Fibroblast of lung (primary cell): Measurements from ENCODE around the gene MIER2. TPM values are rescaled to one million over a fixed set of nuclear protein-coding genes. Genes with fewer than 3 reads are reported as not detected.

Experiments
- DNase-seq, 2 donors: peaks; one replicate each; pipeline versions ENCODE4 v3.0.0 to v3.0.0-alpha.2; 2010; ENCODE audit warnings: low read depth in 2 of 2
- H2AFZ ChIP-seq: 2 replicates; pipeline ENCODE4 v1.5.1; 2012; ENCODE audit warnings: low read length, control low read depth, inconsistent platforms
- H3K27ac ChIP-seq: 2 replicates; pipeline ENCODE4 v1.5.1; 2011; ENCODE audit warnings: low read length, control low read depth; ENCODE audit not compliant: insufficient read depth
- H3K27me3 ChIP-seq: 2 replicates; pipeline ENCODE4 v1.5.1; 2011; ENCODE audit warnings: mild to moderate bottlenecking, low read length; ENCODE audit not compliant: control insufficient read depth, insufficient read depth
- H3K36me3 ChIP-seq: 2 replicates; pipeline ENCODE4 v1.5.1; 2011; ENCODE audit warnings: low read length; ENCODE audit not compliant: control insufficient read depth, insufficient read depth
- H3K4me1 ChIP-seq: 2 replicates; pipeline ENCODE4 v1.5.1; 2011; ENCODE audit warnings: low read length; ENCODE audit not compliant: control insufficient read depth, insufficient read depth; ENCODE audit errors: extremely low read depth
- H3K4me2 ChIP-seq: 2 replicates; pipeline ENCODE4 v1.5.1; 2011; ENCODE audit warnings: low read length, control low read depth; ENCODE audit not compliant: insufficient read depth; ENCODE audit errors: extremely low read depth
- H3K4me3 ChIP-seq, 4 experiments: fragments of 200-600 bp in 1 of 4; sonication (generic) in 1 of 4; replicated peaks in 1 of 4; 2 replicates each; pipeline ENCODE4 v1.5.1; 2011 to 2016; ENCODE audit warnings: low read length in 4 of 4, low read depth in 3 of 4, mild to moderate bottlenecking in 3 of 4, control low read depth in 2 of 4, inconsistent platforms in 1 of 4, mixed read lengths in 1 of 4; ENCODE audit not compliant: insufficient read depth in 1 of 4; ENCODE audit errors: control extremely low read depth in 1 of 4
- H3K79me2 ChIP-seq: 2 replicates; pipeline ENCODE4 v1.5.1; 2012; ENCODE audit warnings: mild to moderate bottlenecking, low read length, inconsistent platforms; ENCODE audit not compliant: control insufficient read depth, insufficient read depth
- H3K9ac ChIP-seq: 2 replicates; pipeline ENCODE4 v1.5.1; 2011; ENCODE audit warnings: mild to moderate bottlenecking, low read length, control low read depth; ENCODE audit not compliant: insufficient read depth
- H3K9me3 ChIP-seq: 2 replicates; pipeline ENCODE4 v1.5.1; 2012; ENCODE audit warnings: low read depth, low read length; ENCODE audit not compliant: control insufficient read depth, insufficient read depth
- H4K20me1 ChIP-seq: 2 replicates; pipeline ENCODE4 v1.5.1; 2011; ENCODE audit warnings: low read length; ENCODE audit not compliant: control insufficient read depth, insufficient read depth; ENCODE audit errors: extremely low read depth
- EZH2 ChIP-seq: IDR thresholded peaks from 2 replicates; pipeline ENCODE4 v1.5.1; 2012; ENCODE audit warnings: low read length, control low read depth, mild to moderate bottlenecking; ENCODE audit errors: missing control alignments
- polyA plus RNA-seq, 2 donors: library from polyadenylated mRNA; depleted of rRNA in 1 of 2; stranded (reverse) in 1 of 2; unstranded in 1 of 2; fragments of >200 nt; gene quantifications; 2 replicates each; pipeline ENCODE4 v1.2.1, GENCODE V29; 2011 to 2012; ENCODE audit warnings: missing spikeins in 1 of 2
- total RNA-seq: library from RNA; depleted of rRNA; stranded (reverse); fragments of >200 nt; gene quantifications from 2 replicates; pipeline ENCODE4 v1.2.1, GENCODE V29; 2014
- TF ChIP-seq, protein P1 (sequence below), 2 donors: IDR thresholded peaks in 1 of 2; conservative IDR thresholded peaks in 1 of 2; 1 replicate in 1 of 2; 2 replicates in 1 of 2; pipeline ENCODE4 v1.5.1; 2011 to 2012; ENCODE audit warnings: low read length in 2 of 2, control low read depth in 1 of 2, inconsistent platforms in 1 of 2, low read depth in 1 of 2, mild to moderate bottlenecking in 1 of 2

Gene MIER2
- total and polyA plus RNA-seq, 2 donors (not counting 1 experiment from before 2014, with no cell fraction given): 13.7 to 20.6 TPM

- no peaks in the 10 kb centered on the region for H3K4me1 ChIP-seq
- H3K36me3 ChIP-seq: peaks cover 10% of the 10 kb centered on the region
- no peak for TF ChIP-seq EZH2
- H3K27me3 ChIP-seq: no peaks in the 10 kb centered on the region
- H3K4me3 ChIP-seq: no peak overlapping the region
- H4K20me1 ChIP-seq: no peaks in the 10 kb centered on the region
- no peak overlapping the region for H3K9ac ChIP-seq
- H3K4me2 ChIP-seq: no peak overlapping the region
- H3K9me3 ChIP-seq: no peaks in the 10 kb centered on the region
- H3K79me2 ChIP-seq: peaks cover 60% of the 10 kb centered on the region
- no peak overlapping the region for H2AFZ ChIP-seq
- DNase-seq: no peak
- no peak overlapping the region for H3K27ac ChIP-seq
Observed at GRCh38 chr19:335486-336066, 9.0 kb downstream of the MIER2 start.

DNA sequence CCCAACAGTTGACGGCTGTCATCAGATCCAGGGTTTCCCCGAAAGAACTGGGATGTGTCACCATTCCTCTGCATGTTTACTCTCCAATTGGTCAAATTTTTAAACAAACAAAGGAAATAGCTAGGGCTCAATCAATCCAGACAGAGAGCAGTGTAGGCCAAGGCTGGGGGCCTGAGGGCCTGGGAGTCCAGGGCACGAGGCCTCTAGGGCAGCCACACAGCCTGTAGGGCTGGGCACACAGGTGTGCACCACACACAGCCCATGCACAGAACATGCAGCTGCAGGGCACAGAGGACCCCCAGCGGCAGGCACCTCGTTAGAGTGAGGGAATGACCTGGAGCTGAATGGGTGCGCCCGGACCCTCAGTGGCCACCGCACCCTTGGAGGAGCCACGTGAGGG lies 9.5 kb downstream of the MIER2 start:
- no peak overlapping the region for H3K27ac ChIP-seq
- no peak overlapping the region for H3K4me3 ChIP-seq
- TF ChIP-seq, protein P1, sequence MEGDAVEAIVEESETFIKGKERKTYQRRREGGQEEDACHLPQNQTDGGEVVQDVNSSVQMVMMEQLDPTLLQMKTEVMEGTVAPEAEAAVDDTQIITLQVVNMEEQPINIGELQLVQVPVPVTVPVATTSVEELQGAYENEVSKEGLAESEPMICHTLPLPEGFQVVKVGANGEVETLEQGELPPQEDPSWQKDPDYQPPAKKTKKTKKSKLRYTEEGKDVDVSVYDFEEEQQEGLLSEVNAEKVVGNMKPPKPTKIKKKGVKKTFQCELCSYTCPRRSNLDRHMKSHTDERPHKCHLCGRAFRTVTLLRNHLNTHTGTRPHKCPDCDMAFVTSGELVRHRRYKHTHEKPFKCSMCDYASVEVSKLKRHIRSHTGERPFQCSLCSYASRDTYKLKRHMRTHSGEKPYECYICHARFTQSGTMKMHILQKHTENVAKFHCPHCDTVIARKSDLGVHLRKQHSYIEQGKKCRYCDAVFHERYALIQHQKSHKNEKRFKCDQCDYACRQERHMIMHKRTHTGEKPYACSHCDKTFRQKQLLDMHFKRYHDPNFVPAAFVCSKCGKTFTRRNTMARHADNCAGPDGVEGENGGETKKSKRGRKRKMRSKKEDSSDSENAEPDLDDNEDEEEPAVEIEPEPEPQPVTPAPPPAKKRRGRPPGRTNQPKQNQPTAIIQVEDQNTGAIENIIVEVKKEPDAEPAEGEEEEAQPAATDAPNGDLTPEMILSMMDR (conservative IDR thresholded peaks at IDR 0.05 in 1 of 2, IDR thresholded peaks at IDR 0.05 in 1 of 2; ENCODE audit: low read depth in 1 of 2, low read length in 2 of 2): no peak
- no peak for TF ChIP-seq EZH2
- no peaks in the 10 kb centered on the region for H3K9me3 ChIP-seq
- no peak overlapping the region for H3K9ac ChIP-seq
- no peak overlapping the region for H3K4me2 ChIP-seq
- H3K36me3 ChIP-seq: peaks cover 10% of the 10 kb centered on the region
- no peak overlapping the region for H2AFZ ChIP-seq
- H3K4me1 ChIP-seq: no peaks in the 10 kb centered on the region
- H3K79me2 ChIP-seq: peaks cover 55% of the 10 kb centered on the region
- DNase-seq: no peak
- H3K27me3 ChIP-seq: no peaks in the 10 kb centered on the region
- H4K20me1 ChIP-seq: no peaks in the 10 kb centered on the region

- Histone ChIP-seq H3K9me3 (no peaks in the 10 kb centered on the region), H4K20me1 (no peaks in the 10 kb centered on the region), H3K4me1 (no peaks in the 10 kb centered on the region), H3K9ac (no peak overlapping the region), H3K27ac (no peak overlapping the region), H3K79me2 (peaks cover 49% of the 10 kb centered on the region), H3K27me3 (no peaks in the 10 kb centered on the region), H3K4me3 (no peak overlapping the region), H3K36me3 (peaks cover 14% of the 10 kb centered on the region), H2AFZ (no peak overlapping the region), H3K4me2 (no peak overlapping the region)
- DNase-seq: no peak
- no peak for TF ChIP-seq EZH2
- TF ChIP-seq, protein P1 (conservative IDR thresholded peaks at IDR 0.05 in 1 of 2, IDR thresholded peaks at IDR 0.05 in 1 of 2; ENCODE audit: low read depth in 1 of 2, low read length in 2 of 2): no peak
Observed at GRCh38 chr19:334296-335071, 10.1 kb downstream of the MIER2 start.
